Measurements from ENCODE around the gene SLC2A13.
"Not testable (repeated sequence)": the region's sequence is repeated elsewhere in the genome, so short reads cannot be mapped to it uniquely, and the experiment has no call there.

Gene SLC2A13

GRCh38 chr12:39803151-39803550, 302.7 kb downstream of the SLC2A13 start:
- Mint-ChIP-seq H3K9me3 (ENCODE audit: low read depth) (no peaks in the 10 kb centered on the region), H3K27me3 (no peaks in the 10 kb centered on the region), H3K27ac (no peak overlapping the region), H3K4me1 (ENCODE audit: low read depth) (no peaks in the 10 kb centered on the region), H3K36me3 (peaks cover 6% of the 10 kb centered on the region), H3K4me3 (no peak overlapping the region)

GRCh38 chr12:39798977-39799376, 306.9 kb downstream of the SLC2A13 start:
- no peaks in the 10 kb centered on the region for H3K4me1 Mint-ChIP-seq (ENCODE audit: low read depth)
- H3K9me3 Mint-ChIP-seq (ENCODE audit: low read depth): no peaks in the 10 kb centered on the region
- no peak overlapping the region for H3K4me3 Mint-ChIP-seq
- H3K27me3 Mint-ChIP-seq: no peaks in the 10 kb centered on the region
- H3K27ac Mint-ChIP-seq: no peak overlapping the region
- H3K36me3 Mint-ChIP-seq: peaks cover 6% of the 10 kb centered on the region

GRCh38 chr12:39798429-39798828, 307.5 kb downstream of the SLC2A13 start:
- H3K36me3 Mint-ChIP-seq: peaks cover 6% of the 10 kb centered on the region
- H3K4me3 Mint-ChIP-seq: no peak overlapping the region
- no peak overlapping the region for H3K27ac Mint-ChIP-seq
- H3K9me3 Mint-ChIP-seq (ENCODE audit: low read depth): no peaks in the 10 kb centered on the region
- H3K27me3 Mint-ChIP-seq: no peaks in the 10 kb centered on the region
- no peaks in the 10 kb centered on the region for H3K4me1 Mint-ChIP-seq (ENCODE audit: low read depth)

GRCh38 chr12:39795481-39795880, 310.4 kb downstream of the SLC2A13 start:
- Mint-ChIP-seq H3K36me3 (peaks cover 6% of the 10 kb centered on the region), H3K4me1 (ENCODE audit: low read depth) (no peaks in the 10 kb centered on the region), H3K27ac (no peak overlapping the region), H3K4me3 (no peak overlapping the region), H3K9me3 (ENCODE audit: low read depth) (no peaks in the 10 kb centered on the region), H3K27me3 (no peaks in the 10 kb centered on the region)

GRCh38 chr12:39792938-39793337, 312.9 kb downstream of the SLC2A13 start:
- Mint-ChIP-seq H3K9me3 (ENCODE audit: low read depth) (no peaks in the 10 kb centered on the region), H3K36me3 (no peaks in the 10 kb centered on the region), H3K4me1 (ENCODE audit: low read depth) (no peaks in the 10 kb centered on the region), H3K27ac (no peak overlapping the region), H3K4me3 (no peak overlapping the region), H3K27me3 (no peaks in the 10 kb centered on the region)

- Mint-ChIP-seq H3K27ac (no peak overlapping the region), H3K36me3 (no peaks in the 10 kb centered on the region), H3K27me3 (no peaks in the 10 kb centered on the region), H3K4me1 (ENCODE audit: low read depth) (no peaks in the 10 kb centered on the region), H3K4me3 (no peak overlapping the region), H3K9me3 (ENCODE audit: low read depth) (no peaks in the 10 kb centered on the region)
These were observed 317.6 kb downstream of the SLC2A13 start for GRCh38 chr12:39788239-39788638.

- H3K4me1 Mint-ChIP-seq (ENCODE audit: low read depth); H3K27ac Mint-ChIP-seq; H3K36me3 Mint-ChIP-seq: not testable (repeated sequence)
These were observed 320.1 kb downstream of the SLC2A13 start for GRCh38 chr12:39785814-39786213.

GRCh38 chr12:39782026-39782545, 323.8 kb downstream of the SLC2A13 start:
- H3K27ac Mint-ChIP-seq: no peak overlapping the region
- H3K36me3 Mint-ChIP-seq: no peaks in the 10 kb centered on the region
- H3K9me3 Mint-ChIP-seq (ENCODE audit: low read depth): no peaks in the 10 kb centered on the region
- no peaks in the 10 kb centered on the region for H3K4me1 Mint-ChIP-seq (ENCODE audit: low read depth)
- H3K27me3 Mint-ChIP-seq: no peaks in the 10 kb centered on the region
- H3K4me3 Mint-ChIP-seq: no peak overlapping the region

More at GRCh38 chr12:39785814-39786213, 320.1 kb downstream of the SLC2A13 start:
- not testable (repeated sequence) for H3K4me3 Mint-ChIP-seq; H3K27me3 Mint-ChIP-seq; H3K9me3 Mint-ChIP-seq (ENCODE audit: low read depth)

GRCh38 chr12:39780913-39781446, 324.9 kb downstream of the SLC2A13 start:
- no peaks in the 10 kb centered on the region for H3K9me3 Mint-ChIP-seq (ENCODE audit: low read depth)

GRCh38 chr12:39780411-39780912, 325.4 kb downstream of the SLC2A13 start:
- H3K27me3 Mint-ChIP-seq: no peaks in the 10 kb centered on the region
- H3K4me1 Mint-ChIP-seq (ENCODE audit: low read depth): no peaks in the 10 kb centered on the region
- H3K27ac Mint-ChIP-seq: no peak overlapping the region
- no peak overlapping the region for H3K4me3 Mint-ChIP-seq
- no peaks in the 10 kb centered on the region for H3K9me3 Mint-ChIP-seq (ENCODE audit: low read depth)
- no peaks in the 10 kb centered on the region for H3K36me3 Mint-ChIP-seq

More at GRCh38 chr12:39780913-39781446, 324.9 kb downstream of the SLC2A13 start:
- Mint-ChIP-seq H3K27ac (no peak overlapping the region), H3K36me3 (no peaks in the 10 kb centered on the region), H3K27me3 (no peaks in the 10 kb centered on the region), H3K4me1 (ENCODE audit: low read depth) (no peaks in the 10 kb centered on the region), H3K4me3 (no peak overlapping the region)

GRCh38 chr12:39779768-39780340, 326.0 kb downstream of the SLC2A13 start:
- Mint-ChIP-seq H3K9me3 (ENCODE audit: low read depth) (no peaks in the 10 kb centered on the region), H3K4me1 (ENCODE audit: low read depth) (no peaks in the 10 kb centered on the region), H3K36me3 (no peaks in the 10 kb centered on the region), H3K4me3 (no peak overlapping the region), H3K27ac (no peak overlapping the region), H3K27me3 (no peaks in the 10 kb centered on the region)

- no peaks in the 10 kb centered on the region for H3K27me3 Mint-ChIP-seq
- no peak overlapping the region for H3K4me3 Mint-ChIP-seq
- no peaks in the 10 kb centered on the region for H3K4me1 Mint-ChIP-seq (ENCODE audit: low read depth)
- H3K9me3 Mint-ChIP-seq (ENCODE audit: low read depth): no peaks in the 10 kb centered on the region
- no peaks in the 10 kb centered on the region for H3K36me3 Mint-ChIP-seq
- H3K27ac Mint-ChIP-seq: no peak overlapping the region
These were observed 328.4 kb downstream of the SLC2A13 start for GRCh38 chr12:39777465-39777864.

GRCh38 chr12:39773266-39773665, 332.6 kb downstream of the SLC2A13 start:
- Mint-ChIP-seq H3K4me1 (ENCODE audit: low read depth) (no peaks in the 10 kb centered on the region), H3K27me3 (no peaks in the 10 kb centered on the region), H3K27ac (no peak overlapping the region), H3K9me3 (ENCODE audit: low read depth) (no peaks in the 10 kb centered on the region), H3K36me3 (no peaks in the 10 kb centered on the region), H3K4me3 (no peak overlapping the region)

GRCh38 chr12:39772821-39773259, 333.0 kb downstream of the SLC2A13 start:
- no peaks in the 10 kb centered on the region for H3K4me1 Mint-ChIP-seq (ENCODE audit: low read depth)
- no peaks in the 10 kb centered on the region for H3K36me3 Mint-ChIP-seq
- H3K27ac Mint-ChIP-seq: no peak overlapping the region

GRCh38 chr12:39771456-39771855, 334.4 kb downstream of the SLC2A13 start:
- H3K4me3 Mint-ChIP-seq: no peak overlapping the region
- H3K27ac Mint-ChIP-seq: no peak overlapping the region
- H3K27me3 Mint-ChIP-seq: no peaks in the 10 kb centered on the region
- no peaks in the 10 kb centered on the region for H3K36me3 Mint-ChIP-seq
- H3K9me3 Mint-ChIP-seq (ENCODE audit: low read depth): no peaks in the 10 kb centered on the region
- no peaks in the 10 kb centered on the region for H3K4me1 Mint-ChIP-seq (ENCODE audit: low read depth)

More at GRCh38 chr12:39772821-39773259, 333.0 kb downstream of the SLC2A13 start:
- no peaks in the 10 kb centered on the region for H3K9me3 Mint-ChIP-seq (ENCODE audit: low read depth)
- H3K4me3 Mint-ChIP-seq: no peak overlapping the region
- H3K27me3 Mint-ChIP-seq: no peaks in the 10 kb centered on the region
